NK-92 treated with Interleukin-12 subunit alpha and Interleukin-12 subunit beta, amount 100 ng/mL, for 24 hours (cell line): ENCODE data around the gene GSG1L.

ENCODE experiments used
- DNase-seq: peaks from one replicate; lab custom pipeline; 2025; lab: John Stamatoyannopoulos, UW

Gene GSG1L

DNA sequence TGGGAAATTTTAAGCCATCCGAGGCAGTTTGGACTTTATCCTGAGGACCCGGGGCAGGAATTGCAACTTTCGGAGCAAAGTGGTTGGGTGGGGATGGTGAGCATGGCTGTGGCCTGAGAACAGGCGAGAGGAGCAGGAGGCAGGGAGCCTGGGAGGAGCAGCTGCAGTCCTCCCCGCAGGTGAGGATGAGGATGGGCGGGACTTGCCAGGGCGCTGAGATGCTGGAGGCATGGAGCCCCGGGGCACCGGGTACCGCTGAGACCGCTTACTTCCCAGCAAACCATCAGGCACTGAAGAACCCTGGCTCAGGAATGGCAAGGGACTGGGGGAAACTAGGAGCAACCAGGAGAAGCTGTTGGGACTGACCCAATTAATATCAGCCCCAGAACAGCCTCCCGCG lies 210.8 kb downstream of the GSG1L start:
- DNase-seq, result no peak

DNA sequence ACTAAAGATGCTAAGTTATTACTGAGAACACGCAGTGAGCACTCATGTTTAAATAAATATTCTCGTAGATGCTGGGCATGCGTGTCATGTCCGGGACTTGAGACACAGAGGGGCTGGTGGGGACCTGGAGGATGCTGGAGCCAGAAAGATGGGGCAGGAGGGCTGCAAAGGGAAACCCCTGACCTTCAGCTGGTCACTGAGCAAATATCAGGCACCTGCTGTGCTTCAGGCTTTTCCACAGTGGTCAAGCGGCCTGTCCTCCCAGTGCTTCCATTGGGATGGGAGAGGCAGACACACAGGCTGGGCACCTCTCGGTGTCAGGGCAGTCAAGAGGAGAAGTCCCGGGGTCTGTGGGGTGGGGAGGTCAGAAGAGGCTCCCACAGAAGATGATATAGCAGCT lies 211.4 kb downstream of the GSG1L start:
- DNase-seq, result no peak

DNA sequence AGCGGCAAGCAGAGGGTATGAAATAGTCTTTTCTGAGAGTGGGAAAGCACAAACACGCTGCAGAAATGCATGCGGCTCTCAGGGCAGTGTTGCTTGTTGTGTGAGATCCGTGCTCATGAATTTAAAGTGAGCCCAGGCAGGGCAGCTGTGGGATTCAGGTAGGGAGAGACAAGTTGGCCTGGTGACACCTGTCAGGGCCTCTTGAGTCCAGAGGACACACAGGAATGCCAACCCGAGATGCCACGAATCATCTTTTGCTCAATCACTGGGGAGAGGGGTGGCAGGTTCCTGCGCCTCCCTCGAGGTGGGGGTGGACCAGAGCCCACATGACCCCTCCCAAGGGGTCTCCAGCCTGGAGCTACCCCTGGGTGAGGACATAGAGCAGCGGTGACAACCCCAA lies 211.9 kb downstream of the GSG1L start:
- no peak for DNase-seq

DNA sequence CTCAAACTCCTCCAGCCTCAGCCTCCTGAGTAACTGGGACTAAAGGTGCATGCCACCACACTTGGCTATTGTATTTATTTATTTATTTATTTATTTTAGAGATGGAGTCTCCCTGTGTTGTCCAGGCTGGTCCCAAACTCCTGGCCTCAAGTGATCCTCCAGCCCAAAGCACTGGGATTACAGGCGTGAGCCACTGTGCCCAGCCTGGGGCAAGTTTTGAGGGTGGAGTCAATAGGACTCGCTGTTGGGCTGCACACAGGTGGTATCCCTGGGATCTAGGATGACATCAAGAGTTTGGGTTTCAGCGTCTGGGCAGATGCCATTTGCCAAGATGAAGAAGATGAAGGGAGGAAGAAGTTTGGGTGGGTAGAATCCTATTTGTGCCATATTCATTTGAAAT lies 213.9 kb downstream of the GSG1L start:
- DNase-seq, result no peak

DNA sequence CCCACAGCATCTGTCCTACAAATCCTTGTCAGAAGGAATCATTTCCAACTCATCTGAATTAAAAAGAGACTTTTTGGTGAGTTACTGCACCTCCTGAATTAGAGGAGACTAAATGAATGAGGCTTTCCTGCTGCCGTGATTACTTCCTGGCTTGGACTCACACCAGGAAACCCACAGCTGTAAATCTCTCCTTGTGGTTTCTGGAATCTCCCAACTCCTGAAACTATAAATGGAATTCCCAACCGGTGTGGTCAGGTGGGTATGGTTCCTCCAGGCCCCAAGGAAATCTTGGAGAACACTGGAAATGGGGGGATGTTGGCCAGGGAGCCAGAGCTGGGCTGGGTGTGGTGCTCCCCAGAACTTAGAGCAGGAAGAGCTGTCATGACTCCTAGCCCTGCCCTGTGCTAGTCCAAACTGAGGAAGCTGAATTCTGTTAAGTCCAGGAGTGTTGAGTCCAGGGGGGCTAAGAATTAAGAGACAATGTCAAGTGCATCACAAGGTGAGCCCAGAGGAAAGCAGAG lies 216.4 kb downstream of the GSG1L start:
- DNase-seq, result no peak

DNA sequence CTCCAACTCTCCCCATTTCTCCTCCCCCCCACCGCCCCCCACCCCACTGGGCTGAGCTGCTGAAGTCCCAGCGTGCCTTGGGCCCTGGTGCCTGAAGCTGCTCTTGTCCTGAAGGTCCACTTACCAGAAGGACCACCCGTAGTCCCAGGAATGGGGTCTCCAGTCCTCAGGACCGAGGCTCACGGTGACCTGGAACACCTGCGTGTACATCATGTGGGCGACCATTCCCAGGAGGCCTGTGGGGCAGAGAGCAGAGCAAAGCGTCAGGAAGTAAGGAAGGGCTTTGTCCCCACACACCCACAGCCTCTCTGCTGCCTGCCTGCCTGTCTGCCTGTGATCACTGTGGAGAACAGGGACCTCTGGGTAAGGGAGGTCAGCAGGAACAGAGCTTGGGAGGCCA lies 218.7 kb downstream of the GSG1L start:
- no peak for DNase-seq

DNA sequence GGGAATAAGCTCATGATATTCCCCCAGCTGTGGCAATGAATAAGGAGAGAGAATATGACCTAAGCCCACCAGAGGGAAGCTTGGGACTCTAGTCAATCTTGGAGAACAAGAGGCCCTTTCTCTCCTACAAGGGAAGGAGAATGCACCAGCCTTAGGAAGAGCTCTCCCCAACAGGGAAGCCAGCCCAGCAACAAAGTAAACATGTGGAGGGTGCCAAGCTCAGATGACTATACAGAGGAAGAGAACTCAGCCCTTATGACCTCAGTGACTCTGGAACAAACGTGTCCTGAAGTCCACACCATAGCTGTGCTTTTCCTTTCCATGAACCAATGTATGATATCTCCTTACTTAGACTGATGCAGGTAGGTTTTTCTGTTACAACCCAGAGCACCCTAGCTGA lies 219.7 kb downstream of the GSG1L start:
- DNase-seq, result no peak

DNA sequence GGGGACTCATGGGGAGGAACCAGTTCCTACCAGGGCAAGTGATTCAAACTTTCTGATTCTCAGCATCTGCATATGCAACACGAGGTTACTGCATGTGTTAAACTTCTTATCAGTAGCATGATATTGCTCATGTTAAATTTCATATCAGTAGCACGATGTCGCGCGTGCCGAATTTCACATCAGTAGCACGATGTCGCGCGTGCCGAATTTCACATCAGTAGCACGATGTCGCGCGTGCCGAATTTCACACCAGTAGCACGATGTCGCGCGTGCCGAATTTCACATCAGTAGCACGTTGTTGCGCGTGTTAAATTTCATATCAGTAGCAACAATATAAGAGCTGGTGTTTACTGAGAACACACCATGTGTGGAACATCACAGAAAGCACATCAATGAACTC lies 221.6 kb downstream of the GSG1L start:
- no peak for DNase-seq

DNA sequence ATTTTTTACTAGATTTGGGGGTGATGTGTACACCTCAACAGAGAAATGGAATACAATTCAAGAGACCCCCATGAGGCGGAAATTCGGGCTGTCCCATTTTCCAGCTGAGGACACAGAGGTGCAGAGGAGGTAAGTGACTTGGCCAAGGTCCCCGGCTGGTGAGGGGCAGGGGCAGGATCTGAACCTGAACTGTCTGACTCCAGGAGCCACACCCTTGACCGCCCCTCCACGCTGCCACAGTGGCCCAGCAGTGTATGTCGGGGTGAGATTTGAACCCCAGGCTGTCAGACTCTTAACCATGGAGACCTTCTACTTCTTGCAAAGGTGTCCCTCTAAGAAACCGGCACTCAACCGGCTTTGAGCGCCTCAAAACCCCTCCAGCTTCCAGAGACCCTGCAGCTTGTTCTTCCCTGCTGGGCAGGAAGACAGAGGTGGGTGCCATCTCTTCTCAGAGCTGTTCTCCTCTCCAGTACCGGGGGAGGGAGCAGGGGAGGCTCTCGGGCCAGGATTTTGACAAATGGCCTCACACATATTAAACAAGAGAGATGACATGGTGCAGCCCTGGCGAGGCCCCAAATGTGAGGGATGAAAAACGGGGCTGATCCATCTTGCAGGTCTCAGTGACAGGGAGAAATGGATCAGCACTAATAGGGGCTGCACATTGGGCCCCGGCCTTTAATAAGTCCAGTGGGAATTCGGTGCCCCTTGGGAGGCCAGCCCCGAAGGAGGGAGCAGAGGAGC lies 222.3 kb downstream of the GSG1L start:
- no peak for DNase-seq

DNA sequence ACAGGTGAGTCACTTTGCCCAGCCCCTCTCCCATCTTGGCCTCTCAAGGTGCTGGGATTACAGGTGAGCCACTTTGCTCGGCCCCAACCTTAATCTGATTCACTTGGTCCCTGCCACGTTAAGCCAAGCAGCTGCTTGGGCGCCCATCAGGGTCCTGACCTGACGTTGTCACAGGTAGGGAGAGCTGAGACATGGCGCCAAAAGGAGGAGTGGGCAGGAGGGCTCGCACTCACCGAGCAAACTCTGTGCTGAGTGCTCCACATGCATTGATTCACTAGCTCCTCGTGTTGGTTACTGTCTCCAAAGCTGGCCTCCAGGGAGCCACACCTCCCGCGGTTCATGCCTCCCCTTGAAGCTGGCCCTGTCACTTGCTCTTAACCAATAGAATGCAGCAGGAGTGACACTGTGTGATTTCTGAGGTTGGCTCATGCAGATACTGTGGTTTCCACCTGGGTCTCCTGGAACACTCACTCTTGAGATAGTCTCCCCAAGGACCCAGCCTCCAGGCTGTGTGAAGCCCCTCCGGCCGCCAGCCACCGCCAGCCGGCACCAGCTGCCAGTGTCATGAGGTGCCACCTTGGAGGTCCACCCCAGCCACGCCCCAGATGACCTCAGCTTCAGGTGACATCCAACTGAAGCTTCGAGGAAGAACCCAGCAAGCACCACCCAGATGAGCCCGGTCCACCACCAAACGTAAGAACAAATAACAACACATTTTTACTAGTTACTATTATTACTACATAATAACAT lies 223.0 kb downstream of the GSG1L start:
- no peak for DNase-seq

DNA sequence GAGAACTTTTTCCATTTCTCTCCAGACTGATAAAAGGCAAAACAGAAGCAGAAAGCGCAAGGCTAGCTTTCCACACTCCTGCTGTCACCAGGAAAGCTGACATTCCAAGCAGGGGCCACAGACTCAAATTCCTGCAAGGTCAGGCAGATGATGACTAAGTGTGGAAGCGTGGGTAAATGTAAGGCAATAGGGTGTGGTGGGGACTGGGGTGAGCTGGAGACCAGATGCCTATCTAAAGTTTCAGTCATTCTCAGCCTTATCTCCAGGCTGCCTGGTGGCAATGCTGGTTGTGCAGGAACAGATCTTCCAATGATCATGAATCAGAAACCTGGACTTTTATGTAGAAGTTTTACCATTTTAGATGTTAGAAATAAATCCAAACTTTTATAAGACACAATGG lies 224.1 kb downstream of the GSG1L start:
- no peak for DNase-seq

DNA sequence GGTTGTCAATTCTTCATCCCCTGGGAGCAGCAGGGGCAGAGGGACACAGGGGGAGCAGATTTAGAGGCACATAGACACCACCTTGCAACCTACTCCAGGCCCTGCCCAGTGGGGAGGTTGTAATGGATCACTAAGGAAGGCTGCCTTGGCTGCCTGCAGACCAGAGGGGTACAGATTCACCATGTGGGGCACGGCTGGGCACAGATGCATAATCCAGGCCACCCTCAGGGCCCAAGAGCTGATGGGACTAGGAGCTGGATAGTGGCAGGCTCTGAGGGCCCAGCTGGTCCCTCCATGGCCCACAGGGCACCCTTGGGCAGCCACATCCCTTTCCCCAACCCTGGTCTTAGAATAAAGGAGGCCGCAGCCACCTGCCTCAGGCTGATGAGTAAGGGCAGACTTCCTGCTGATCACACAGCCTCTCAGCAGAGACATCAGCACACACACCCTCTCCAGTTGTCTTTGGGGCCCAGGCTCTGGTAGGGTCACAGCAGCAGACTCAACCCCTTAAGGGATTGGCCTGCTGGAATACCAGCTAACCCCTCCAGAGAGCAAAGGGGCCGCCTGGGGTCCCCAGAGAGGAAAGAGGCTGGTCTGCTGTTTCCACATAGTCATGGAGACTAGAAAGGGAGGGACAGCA lies 224.9 kb downstream of the GSG1L start:
- no peak for DNase-seq

DNA sequence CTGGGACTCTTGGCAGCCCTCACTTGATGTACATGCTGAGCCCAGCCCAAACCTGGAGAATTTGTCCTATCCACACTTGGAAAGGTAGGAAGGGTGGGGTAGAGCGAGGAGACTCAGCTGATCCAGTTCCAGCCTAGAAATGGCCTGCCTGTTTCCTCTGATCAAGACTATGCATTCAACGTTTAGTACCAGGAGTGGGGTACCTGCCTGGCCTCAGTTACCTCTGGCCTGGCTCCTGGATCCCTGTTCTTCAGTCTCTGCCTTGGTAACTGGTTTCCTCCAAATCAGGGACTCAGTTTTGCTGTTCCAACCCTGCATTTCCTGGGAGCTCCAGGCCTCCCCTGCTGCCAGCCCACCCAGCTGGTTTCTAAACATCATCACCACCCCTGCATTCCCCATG lies 233.5 kb downstream of the GSG1L start:
- no peak for DNase-seq

DNA sequence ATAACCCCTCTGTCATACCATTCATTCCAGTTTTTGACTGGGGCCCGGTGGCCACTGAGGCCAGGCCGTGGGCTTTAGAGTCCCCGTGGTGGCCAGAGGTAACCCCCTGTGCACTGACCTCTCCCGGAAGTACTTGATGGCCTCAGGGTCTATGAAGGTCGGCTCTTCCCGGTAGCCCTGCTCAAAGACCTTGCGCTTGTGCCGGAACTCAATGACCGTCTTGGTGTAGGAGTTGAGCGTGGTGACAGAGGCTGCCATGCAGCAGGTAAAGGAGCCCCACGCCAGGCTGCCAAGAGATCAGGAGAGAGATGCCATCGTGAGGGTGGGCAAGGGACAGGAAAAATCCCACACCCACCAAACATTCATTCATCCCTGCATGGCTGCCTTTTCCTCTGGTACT lies 234.8 kb downstream of the GSG1L start:
- no peak for DNase-seq

DNA sequence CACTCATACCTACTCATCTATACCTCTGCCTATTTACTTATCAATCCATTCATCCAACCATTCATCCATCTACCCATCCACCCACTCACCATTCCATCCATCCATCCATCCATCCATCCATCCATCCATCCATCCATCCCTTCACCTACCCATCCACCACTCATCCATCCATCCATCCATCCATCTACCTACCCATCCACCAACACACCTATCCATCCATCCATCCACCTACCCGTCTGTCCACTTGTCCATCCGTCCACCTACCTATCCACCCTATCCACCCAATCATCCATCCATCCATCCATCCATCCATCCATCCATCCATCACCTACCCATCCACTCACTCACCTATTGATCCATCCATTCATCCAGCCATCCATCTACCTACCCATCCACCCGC lies 235.7 kb downstream of the GSG1L start:
- no peak for DNase-seq

DNA sequence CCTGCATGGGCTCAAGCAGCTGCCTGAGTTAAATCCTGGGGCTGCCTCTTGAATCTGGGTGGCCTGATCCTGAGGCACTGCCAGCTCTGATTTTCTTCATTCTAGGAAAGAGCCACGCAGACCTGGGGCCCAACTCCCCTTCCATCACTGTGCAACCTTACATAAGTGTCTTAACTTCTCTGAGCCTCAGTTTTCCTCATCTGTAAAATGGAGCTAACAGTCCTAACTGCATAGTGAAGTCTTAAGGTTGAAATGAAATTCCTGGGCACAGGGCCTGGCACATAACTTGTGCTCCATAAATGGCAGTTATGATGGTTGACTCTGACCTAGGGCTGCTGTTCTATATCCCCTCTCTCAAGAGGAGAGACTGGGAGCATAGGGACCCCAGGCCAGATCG lies 236.6 kb downstream of the GSG1L start:
- DNase-seq, result no peak

DNA sequence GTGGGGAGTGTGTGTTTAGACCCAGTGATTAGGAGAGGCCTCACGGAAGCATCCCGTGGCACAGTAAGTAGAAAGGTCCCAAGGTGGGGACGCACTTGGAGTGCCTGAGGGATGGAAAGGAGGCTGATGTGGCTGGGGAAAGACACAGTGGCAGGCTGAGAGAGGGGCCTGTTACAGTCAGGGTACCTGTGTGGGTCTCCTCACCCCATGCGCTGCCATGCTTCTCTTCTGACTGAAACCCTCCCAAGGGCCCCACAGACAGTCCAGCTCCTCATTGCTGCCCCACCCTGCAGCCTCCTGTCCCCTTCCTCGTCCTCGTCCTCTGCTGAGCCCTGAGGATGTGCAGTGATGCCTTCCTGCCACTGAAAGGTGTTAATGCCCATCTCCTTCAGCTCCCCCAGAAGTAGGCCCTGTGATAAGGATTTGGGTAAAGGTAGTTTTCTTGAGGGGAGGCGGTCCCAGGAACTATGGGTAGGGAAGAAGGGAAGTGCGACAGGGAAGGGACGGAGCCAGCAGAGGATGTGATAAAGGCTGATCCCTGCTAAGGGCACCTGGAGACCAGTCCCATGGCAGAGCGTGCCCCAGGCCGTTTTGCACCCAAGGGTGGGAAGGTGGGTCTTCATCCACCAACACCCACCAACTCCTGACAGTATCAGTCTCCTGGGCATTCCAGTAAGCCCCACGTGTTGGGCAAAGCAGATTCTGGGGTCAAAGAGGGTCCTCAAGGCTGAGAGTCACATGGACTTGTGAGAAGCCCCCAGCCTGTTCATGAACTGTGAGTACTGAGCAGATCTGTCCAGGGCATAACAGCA lies 237.2 kb downstream of the GSG1L start:
- no peak for DNase-seq

DNA sequence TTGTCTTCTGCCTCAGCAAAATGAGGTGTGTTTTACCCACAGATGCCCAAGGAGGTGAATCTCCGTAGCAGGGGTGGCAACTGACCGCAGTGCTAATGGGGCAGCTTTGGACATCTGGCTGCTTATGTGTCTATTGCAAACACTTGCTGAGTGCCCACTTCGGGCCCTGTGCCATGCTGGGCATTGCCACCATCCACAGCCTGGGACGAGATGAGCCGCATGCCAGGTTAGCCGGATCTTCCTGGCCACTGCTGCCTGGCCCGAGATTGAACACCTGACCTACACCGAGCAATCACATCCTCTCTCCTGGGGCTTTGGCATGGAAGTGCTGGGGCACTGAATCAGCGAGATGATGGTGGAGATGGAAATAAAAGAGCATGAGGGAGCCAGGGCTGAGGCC lies 238.7 kb downstream of the GSG1L start:
- DNase-seq, result no peak

DNA sequence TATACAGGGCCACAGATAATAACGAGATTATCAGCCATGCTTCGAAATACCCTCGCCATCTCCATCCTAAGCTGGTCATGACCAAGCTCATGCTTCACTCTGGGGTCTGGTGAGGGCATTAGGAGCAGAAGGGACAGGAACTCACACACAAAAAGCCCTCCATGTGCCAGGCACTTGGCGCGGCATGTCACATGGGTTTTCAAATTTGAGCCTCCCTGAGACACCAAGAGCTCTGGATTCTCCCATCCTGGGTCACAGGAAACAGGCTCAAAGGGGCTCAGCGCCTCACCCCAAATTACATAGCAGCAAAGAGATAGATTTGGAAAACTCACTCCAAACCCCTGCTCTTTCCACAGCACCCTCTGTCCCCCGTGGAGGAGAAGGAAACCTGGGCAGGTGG lies 239.5 kb downstream of the GSG1L start:
- no peak for DNase-seq

DNA sequence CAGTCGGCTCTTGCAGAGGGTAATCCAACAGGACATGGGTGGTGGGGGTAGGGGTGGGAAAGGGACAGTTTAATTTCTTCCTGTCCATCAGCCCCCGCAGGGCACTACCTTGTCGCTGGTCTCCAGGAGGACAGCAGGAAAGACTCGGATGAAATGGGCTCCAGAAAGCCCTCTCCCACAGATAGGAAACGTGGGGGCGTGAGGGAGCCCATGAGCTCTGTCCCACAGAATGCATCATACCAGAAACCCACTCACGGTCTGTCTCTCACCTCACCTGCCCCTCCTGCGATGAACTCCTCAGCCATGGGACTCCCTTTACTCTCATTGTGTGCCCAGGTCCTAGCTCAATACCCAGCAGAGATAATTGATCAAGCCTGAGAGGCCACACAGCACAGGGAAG lies 240.1 kb downstream of the GSG1L start:
- DNase-seq, result no peak

DNA sequence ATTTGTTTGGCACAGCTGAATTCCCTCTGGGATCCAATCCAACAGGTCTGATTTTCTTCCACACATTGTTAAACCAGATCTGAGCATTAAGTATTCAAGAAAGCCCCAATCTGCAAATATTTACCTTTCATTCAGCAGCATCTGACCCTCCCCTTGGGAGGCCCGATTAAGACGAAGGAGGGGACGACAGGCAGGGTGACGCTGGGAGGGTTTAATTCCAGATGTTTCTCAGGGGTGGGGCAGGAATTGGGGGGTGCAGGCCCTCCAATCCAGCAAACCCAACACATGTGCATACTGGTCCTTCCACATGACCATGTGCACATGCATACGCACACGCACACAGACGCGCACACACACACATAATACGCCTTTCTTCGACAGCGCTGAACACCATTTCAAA lies 240.5 kb downstream of the GSG1L start:
- no peak for DNase-seq

DNA sequence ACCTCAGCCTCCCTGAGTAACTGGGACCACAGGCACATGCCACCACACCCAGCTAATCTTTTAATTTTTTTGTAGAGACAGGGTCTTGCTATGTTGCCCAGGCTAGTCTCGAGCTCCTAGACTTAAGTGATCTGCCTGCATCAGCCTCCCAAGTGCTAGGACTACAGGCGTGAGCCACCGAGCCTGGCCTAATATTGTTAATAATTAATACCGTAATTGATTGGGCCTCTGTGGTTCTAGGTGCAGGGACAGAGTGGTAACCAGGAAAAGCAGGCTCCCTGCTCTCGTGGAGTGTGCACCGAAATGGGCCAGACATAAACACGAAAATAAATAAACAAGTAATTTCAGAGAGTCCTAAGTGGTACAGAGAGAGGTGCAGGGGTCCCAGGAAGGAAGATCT lies 241.0 kb downstream of the GSG1L start:
- no peak for DNase-seq
